ENCODE measurements around the gene ST8SIA5.

Gene ST8SIA5

DNA sequence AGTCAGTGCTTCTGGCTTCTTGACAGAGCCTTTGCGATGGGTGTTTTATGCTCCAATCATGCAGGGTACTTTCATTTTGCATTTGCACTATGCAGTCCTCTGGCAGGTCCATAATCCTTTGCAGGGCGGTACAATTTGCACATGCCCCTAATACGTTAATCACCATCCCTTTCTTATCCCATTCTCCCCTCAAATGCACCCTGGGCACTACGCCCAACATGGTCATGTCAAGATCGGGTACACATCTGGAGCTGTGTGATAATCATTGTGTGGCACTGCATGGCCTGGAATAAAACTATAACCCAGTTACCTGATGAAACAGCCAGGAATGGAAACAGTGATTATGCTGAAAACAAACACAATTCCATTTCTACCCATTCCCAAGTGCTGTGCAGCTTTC, 127.5 kb downstream of the ST8SIA5 start:
- DNase-seq (ENCODE audit: low read depth): no peak

DNA sequence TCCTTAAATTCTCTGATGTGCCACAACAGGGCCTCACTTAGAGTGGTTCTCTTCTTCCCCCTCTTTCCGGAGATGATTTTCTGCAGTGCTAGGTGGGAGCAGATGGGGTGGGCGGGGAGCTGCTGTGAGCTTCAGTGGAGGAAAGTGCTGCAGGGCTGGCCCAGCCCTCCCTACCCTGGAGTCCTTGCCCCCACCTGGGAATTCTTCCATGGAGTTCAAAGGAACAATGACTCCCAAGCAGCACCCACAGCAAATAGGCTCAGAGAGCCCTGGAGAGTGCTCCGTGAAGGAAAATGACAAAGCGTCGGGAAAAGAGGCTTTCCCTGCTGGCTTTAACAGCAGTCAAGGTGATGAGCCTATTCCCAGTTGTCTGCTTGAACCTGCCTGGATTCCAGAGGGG, 128.6 kb downstream of the ST8SIA5 start:
- no peak for DNase-seq (ENCODE audit: low read depth)

DNA sequence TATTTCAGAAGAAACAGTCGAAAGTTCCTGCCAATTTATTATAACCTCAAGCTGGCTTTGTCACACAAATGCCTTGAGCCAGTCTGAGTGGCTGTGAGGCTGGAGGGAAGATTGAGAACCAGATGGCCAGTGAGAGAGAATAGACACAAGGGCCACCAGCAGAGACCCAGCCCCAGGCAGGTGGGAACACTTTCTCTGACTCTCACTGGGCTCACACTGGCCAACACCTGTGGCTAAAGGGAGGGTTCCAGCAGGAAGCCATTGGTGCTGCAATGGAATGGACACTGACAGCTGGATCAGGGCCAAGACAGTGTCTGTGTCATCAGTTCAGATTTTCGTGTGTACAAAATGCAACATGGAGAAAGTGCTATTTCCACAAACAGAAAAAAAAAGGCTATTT, 129.7 kb downstream of the ST8SIA5 start:
- no peak for DNase-seq (ENCODE audit: low read depth)

DNA sequence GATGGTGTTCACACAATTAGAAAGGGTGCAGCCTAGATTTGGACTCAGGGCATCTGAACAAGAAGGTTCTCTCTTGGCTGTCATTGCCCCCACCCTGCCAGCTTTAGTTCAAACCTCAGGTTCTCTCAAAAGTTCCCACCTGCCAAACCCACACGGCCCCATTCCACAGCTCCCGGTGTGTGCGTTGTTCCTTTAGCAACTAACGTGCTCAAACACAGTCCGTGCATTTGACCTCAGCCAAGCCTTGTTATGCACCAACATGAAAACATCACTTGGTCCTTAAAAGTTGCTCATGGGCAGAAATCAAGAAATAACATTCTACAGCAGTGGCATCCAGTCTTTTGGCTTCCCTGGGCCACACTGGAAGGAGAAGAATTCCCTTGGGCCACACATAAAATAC, 131.8 kb downstream of the ST8SIA5 start:
- no peak for DNase-seq (ENCODE audit: low read depth)

DNA sequence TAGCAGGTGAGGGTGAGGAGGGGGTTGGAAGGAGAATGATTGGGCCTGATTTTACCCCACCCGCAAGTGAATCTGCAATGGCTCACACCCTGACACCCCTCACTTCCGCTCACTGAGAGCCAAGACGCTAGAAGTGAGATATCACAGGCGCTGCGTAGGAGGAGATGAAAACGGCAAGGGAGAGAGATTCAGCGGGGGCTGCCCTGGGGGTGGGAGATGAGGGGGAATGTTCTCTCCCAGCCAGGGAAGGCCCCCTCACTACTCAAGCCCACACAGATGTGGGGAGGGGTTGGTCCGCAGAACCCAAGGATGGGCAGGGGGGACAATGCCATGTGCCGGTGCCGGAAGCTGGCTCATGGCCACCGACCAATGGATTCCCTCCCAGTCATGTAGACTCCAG, 132.7 kb downstream of the ST8SIA5 start:
- no peak for DNase-seq (ENCODE audit: low read depth)

DNA sequence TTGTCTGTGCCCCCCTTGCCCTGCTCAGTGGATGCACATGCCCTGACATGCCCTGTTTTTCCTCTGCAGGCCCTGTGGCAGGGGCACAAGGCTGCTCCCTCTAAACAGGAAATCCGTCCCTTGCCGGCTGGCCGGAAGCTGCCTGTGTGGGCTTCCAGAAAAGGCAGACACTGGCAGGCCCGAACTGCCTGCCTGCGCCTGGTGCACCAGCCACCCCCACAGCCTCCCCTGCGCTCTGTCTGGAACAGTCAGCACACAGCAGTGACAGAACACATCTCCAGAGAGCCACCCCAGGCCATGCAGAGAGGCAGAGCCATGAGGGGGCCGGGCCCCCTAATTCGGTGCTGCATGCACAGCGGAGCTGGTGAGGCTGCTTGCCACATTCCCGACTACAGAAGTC, 133.3 kb downstream of the ST8SIA5 start:
- DNase-seq (ENCODE audit: low read depth): no peak

DNA sequence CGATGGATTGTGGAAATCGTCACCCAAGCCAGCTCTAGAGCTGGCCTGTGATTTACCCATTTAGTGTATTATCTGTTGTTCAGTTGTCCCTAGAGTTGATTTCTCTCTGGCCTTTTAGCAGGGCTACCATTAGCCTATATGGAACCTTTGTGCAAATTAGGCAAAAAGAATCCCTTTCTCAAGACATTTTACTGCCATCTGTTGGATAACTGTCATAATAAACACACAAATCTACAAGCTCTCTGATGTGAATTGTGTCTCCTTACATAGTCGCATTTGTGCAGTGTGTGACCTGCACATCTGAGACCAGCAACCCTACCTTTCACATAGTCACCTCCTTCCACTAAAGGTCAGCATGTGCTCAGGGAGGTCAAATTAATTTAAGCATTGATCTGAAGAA, 133.9 kb downstream of the ST8SIA5 start:
- DNase-seq (ENCODE audit: low read depth): no peak

DNA sequence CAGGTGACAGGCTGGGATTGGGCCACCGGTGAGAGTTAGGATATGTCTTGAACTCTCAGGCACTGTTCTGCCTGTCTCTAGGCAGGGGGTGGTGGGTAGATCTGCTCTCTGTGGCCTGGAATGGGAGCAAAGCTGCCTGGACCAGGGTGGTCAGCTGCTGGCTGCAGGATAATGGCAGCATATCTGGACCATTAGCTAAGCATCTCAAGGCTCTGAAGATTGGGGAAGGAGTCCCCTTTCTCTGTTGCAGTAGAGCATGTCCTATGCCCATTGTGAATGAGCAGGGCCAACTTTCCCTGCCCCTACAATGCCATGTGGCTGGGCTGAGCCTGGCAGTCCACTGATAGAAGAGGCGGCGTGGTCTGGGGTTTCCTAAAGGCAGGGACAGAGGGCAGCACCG, 134.4 kb downstream of the ST8SIA5 start:
- DNase-seq (ENCODE audit: low read depth): no peak

DNA sequence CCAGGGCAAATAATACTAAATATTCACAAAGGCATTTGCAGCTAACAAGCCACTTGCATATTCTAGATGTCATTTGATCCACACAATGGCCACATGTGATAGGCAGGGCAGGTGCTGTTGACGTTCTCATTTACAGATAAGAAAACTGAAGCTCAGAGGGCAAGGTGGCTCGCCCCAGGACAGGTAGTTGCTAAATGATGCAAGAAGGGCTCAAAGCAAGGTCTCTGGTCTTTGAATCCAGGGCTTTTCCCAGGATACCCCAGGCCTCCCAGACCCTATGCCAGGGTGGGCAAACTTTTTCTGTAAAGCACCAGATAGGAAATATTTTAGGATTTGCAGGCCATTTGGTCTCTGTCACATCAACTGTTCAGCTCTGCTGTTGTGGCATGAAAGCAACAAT, 135.0 kb downstream of the ST8SIA5 start:
- DNase-seq (ENCODE audit: low read depth): no peak

DNA sequence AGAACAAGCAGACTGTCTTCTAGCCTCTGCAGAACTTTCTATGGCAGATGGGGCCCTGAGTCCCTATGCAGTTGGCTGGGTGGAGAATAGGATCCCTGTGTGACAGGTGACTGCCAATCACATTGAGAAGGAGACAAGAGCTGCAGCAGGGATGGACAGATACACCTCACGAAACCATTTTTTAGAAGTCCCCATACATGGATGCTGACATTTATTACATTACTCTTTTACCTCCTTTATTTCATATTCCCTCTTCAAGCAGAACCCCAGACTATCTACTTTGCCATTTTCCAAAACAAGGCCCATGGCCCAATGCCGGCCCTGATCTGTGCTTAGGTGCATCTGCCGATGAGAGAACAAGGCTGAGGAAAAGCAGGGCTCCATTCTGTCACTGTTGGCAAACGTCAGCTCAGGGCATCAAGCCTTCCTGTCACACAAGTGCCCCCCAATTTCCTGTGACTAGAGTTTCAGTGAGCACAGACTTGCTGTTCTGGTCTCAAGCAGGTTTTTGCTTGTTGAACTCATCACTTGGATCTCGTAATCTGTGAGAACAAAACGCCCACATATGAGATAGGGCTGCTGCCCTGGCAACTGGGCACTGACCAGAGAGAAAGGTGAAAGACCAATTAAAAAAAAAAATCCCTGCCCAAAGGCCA, 135.6 kb downstream of the ST8SIA5 start:
- DNase-seq (ENCODE audit: low read depth): no peak

DNA sequence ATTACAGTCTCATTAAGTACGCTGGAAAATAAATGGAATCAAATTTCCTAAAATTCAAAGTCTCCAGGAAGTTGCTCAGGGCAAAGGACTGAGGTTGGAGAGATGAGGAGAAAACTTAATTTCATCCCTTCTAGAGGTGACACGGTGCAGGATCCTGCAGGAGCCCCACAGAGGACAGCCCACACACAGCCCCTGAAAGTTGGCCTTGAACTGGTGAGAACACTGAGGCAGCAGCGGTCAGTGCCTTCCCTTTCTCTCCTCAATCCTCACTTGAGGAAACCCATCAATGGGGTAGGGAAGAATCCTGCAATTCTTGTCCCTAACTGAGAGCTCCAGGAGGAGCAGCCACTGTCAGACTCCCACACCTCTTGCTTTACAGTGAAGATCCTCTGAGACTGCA, 137.3 kb downstream of the ST8SIA5 start:
- DNase-seq (ENCODE audit: low read depth): no peak
